Breast epithelium (tissue), 3 donors: ENCODE results near the gene NOMO2.
"Not testable (repeated sequence)": the region's sequence is repeated elsewhere in the genome, so short reads cannot be mapped to it uniquely, and the experiment has no call there.

ENCODE experiments used
- POLR2A ChIP-seq: fragments of 450-650 bp; IDR thresholded peaks from one replicate; pipeline ENCODE4 v1.6.1; 2016; ENCODE audit warnings: antibody characterized with exemption, mild to moderate bottlenecking, moderate library complexity
- TF ChIP-seq, protein P1 (sequence below), 3 donors: fragments of 450-650 bp; IDR thresholded peaks; one replicate each; pipeline ENCODE4 v1.5.1; 2016 to 2017; ENCODE audit warnings: antibody characterized with exemption in 3 of 3, mild to moderate bottlenecking in 3 of 3, moderate library complexity in 3 of 3

DNA sequence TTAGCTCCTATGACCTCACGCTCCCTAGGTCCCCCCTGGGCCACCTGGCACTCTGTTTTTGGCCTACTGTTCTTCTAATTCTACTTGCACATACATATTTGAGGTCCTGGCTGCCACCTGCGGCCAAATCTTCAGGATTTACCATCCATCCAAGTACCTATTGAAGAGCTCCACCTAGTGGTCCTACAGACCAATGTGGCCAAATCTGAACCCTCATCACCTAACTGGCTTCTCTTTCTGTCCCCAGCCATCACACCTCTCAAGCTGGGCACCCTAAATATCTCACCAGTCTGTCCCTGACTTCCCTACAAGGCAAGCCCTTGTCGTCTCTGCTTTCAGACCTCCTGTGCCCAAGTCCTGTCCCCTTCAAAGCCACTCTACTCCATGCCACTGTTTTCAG is 24.9 kb downstream of the NOMO2 start:
- TF ChIP-seq POLR2A = not testable (repeated sequence)
- TF ChIP-seq, protein P1, sequence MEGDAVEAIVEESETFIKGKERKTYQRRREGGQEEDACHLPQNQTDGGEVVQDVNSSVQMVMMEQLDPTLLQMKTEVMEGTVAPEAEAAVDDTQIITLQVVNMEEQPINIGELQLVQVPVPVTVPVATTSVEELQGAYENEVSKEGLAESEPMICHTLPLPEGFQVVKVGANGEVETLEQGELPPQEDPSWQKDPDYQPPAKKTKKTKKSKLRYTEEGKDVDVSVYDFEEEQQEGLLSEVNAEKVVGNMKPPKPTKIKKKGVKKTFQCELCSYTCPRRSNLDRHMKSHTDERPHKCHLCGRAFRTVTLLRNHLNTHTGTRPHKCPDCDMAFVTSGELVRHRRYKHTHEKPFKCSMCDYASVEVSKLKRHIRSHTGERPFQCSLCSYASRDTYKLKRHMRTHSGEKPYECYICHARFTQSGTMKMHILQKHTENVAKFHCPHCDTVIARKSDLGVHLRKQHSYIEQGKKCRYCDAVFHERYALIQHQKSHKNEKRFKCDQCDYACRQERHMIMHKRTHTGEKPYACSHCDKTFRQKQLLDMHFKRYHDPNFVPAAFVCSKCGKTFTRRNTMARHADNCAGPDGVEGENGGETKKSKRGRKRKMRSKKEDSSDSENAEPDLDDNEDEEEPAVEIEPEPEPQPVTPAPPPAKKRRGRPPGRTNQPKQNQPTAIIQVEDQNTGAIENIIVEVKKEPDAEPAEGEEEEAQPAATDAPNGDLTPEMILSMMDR (IDR thresholded peaks at IDR 0.05) = not testable (repeated sequence)
